ENCODE results near the gene CRYAB.
"Not testable (repeated sequence)": the region's sequence is repeated elsewhere in the genome, so short reads cannot be mapped to it uniquely, and the experiment has no call there.

The CRYAB gene

GRCh38 chr11:111933176-111933575 lies 21.6 kb upstream of the CRYAB start:
- DNase-seq, result not testable (repeated sequence)

DNA sequence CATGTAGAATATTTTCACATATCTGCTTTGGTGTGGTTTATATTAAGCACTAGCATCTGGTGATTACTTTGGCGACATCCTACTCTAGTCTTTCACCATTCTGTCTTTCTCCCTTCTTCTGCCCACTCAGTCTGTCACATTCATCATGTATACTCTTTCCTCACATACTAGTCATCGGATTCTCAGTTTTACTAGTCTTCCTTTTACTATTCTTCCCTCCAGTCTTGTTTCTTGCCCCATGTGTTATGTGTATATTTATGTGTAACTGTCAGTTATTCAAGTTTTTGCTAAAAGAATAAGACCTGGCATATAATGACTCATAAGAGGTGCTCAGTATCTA lies 21.0 kb upstream of the CRYAB start:
- DNase-seq, result no peak

DNA sequence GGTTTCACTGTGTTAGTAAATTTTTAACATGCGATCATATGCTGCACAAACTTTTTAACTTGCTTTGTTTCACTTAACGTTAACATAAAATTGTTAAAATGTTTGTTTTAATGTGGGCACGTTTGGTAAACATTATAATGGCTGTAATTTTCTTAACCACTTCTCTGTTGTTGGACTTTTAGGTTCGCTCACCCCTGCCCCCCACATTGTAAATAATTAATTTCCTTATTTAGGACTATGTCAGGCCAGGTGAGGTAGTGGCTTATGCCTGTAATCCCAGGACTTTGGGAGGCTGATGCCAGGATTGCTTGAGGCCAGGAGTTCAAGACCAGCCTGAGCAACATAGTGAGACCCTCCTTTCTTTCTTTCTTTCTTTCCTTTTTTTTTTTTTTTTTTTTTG lies 18.9 kb upstream of the CRYAB start:
- no peak for DNase-seq

- DNase-seq, result peak; percentile 90 to 96
Measured at GRCh38 chr11:111926505-111927391, 15.2 kb upstream of the CRYAB start.

GRCh38 chr11:111925953-111926352 lies 14.4 kb upstream of the CRYAB start:
- DNase-seq, result no peak

DNA sequence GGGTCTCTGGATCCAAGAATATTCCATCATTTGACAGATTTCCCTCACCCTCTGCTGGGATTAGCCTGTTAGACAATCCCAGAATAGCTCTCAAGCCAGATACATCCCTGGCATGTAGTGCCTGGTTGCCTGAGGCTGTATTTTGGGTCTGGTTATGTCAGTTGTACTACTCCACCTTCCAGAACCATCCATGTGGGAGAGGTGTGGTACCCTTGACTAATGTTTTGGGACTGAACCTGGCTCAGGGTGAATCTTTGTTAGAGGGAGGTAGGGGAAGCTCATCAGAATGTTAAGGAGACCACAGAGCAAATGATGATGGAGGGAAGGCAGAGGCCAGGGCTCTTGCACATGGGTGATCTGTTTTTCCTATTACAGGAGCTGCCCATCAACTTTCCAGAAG lies 12.4 kb upstream of the CRYAB start:
- DNase-seq, result no peak

DNA sequence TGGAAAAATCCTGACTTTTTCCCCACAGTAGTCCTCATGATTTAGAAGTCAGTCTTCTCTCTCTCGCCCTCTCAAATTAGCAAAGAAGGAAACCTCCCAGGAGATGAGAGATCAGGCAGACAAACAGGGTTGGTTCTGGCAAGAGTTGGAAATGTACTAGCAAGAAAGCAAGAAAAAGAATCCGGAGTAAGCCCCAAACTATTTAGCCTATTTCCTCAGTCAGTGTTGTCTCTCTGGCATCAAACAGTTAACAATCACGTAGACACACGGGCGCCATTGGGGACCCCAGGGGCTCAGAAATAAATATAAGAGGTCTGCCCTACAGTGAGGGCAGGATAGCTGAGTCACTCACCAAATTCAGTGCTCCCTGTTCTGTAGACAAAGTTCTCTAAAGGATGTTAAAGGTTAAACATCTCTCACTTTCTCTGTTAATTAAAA lies 11.8 kb upstream of the CRYAB start:
- no peak for DNase-seq

DNA sequence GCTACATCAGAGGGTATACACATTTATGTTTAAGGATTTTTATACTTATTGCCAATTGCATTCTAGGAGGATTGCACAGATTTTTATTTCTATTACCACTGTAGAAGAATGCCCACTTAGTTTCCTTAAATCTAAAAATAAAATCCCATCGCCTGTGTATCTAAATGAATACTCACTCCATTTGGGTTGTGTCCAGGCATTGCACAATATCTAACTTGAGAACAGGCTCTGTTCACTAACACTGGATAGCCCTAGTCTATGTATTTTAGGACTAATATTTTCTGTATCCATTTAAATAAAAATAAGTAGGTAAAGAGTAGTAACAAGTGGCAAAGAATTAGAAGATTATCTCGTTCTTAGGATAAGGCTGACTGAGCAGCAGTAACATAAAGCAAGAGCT lies 11.2 kb upstream of the CRYAB start:
- no peak for DNase-seq

- DNase-seq, result no peak
Measured at GRCh38 chr11:111921541-111922230, 10.1 kb upstream of the CRYAB start.

DNA sequence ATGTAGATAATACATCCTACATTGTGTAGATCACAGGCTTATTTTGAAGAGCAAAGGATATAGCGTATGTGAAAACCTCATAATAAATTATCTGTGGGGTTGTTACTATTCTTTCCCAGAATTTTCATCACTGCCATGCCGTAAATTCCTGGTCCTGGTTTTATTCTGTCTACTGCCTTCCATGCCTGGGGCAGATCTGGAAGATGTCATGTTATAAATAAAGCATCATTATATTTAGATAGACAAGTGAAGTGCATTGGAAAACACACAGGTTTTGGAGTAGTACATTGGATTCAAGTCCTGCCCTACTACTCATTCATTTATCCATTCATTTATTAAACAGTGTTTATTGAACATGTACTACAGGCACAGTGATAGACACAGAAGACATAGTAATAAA lies 9.3 kb upstream of the CRYAB start:
- no peak for DNase-seq

GRCh38 chr11:111918390-111919256 lies 7.1 kb upstream of the CRYAB start, which contains the start of gene C11orf52:
C11orf52 (plus strand) TSS chr11:111918913; CDS start chr11:111918973, 60 bp downstream.
- no peak for DNase-seq

DNA sequence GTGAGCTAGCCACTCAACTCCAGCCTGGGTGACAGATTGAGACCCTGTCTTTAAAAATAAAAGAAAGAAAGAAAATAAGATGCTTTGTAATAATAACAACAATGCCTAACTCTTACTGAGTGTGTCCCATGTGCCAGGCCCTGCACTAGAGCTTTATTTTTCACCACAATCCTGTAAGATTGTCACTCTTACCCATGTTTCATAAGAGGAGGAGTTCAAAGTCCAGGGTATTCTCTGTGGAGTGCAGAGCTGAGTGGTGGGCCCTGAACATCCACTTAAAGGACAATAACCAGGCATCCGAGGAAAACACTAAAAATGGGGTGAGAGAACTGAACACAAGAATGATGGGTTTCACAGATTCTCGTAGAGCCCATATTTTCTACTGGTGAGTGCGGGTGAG lies 6.2 kb upstream of the CRYAB start:
- no peak for DNase-seq

- no peak for DNase-seq
Measured at GRCh38 chr11:111917312-111917711, 5.7 kb upstream of the CRYAB start.

GRCh38 chr11:111916768-111917167 lies 5.2 kb upstream of the CRYAB start:
- DNase-seq, result no peak

DNA sequence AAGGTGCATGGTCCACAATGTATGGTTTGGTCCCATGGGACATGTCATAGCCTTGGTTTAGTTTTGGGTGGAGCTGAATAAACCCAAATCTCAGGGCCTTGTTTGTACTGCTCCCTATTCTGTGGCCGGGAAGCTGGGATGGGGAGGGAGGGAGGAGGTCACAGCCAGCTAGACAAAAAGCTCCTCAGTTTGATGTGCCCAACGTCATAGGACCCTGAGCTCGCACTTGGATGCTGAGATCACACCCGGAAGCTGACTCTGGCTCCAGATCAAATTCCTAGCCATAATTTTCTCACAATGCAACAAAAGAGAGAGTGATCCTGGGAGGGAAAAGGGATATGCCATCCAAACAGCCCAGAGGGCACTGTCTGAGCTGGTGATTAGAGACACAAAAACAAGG lies 2.4 kb upstream of the CRYAB start:
- DNase-seq, result no peak

GRCh38 chr11:111913031-111913861 lies 1.7 kb upstream of the CRYAB start:
- no peak for DNase-seq

GRCh38 chr11:111912535-111912934 lies 965 bp upstream of the CRYAB start, which contains the start of gene HSPB2:
HSPB2 (plus strand) TSS chr11:111912734; CDS start chr11:111912830, 96 bp downstream.
- no peak for DNase-seq

DNA sequence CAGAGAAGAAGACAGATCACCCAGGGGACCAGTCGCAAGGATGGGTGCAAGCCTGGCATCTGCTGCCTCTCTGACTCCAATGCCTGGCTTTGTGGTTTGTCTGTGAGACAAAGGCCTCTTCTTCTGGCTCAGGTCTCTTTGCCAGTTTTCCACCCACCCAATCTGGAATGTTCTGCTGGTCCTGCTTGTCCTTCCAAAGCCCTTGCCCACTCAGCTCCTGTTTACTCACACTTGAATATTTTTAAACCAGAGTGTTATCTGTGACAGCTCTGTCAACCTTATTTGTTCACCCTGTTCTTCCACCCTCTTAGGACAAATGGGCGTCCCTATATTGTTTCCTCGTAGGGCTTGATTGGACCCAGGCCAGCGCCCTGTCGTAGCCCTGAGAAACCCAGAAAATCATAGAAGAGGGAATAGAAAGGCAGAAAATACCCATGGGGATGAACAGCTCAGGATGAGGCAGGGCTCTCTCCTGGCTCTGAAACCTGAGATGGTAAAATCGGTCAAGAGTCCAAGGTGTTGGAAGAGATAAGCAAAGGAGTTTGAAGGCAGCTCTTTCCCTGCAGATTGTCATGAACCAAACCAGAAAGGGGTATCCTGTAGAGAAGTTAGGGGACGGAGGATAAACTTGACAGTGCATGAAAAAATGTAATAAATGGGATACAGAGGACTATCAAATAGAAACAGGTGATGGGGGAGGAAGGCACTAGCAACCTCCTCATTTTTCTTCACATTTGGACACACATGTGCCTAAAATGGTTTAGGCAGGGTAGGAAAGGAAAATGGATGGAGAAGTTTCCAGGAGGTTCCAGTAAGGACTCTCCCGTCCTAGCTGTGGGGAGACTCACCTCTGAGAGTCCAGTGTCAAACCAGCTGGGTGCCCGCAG lies 651 bp downstream of the CRYAB start:
- no peak for DNase-seq

- no peak for DNase-seq
Measured at GRCh38 chr11:111909378-111909777, 2.2 kb downstream of the CRYAB start.

- no peak for DNase-seq
Measured at GRCh38 chr11:111908639-111909305, 2.8 kb downstream of the CRYAB start.

DNA sequence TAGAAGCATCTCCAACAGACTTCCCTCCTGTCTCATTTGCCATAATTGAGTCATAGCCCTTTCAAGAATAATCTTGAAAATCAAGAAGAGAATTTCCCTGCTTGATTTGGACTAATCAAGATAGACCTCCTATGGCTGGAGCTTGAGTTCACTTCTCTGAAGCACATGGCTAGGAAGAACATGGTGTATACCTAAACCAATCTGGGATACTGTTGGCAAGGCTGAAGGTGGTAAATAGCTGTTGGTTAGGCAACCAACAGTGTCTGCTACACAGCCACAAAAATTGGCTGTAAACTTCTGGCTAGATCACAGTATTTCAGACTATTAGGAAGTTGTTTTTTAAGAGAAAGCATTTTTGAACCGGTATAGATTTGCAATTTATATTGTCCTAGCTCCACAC lies 4.9 kb downstream of the CRYAB start:
- no peak for DNase-seq

Measured in bone marrow (tissue), 2 donors.